Measurements from ENCODE around the gene UBE3C. TPM values are rescaled to one million over a fixed set of nuclear protein-coding genes. Genes with fewer than 3 reads are reported as not detected.

The UBE3C gene
- total and polyA plus RNA-seq, 2 experiments from 2014 or later = 30.8 to 92.7 TPM

- TF ChIP-seq EZH2phosphoT487 (IDR thresholded peaks at IDR 0.05; ENCODE audit: insufficient read depth, low read depth) = no peak
- no peak for TF ChIP-seq EZH2 (IDR thresholded peaks at IDR 0.05; ENCODE audit: insufficient read depth, poor library complexity, severe bottlenecking)
- no peak overlapping the region for H3K9ac ChIP-seq
- H3K27me3 ChIP-seq (replicated peaks; ENCODE audit: insufficient read depth) = no peaks in the 10 kb centered on the region
- no peak overlapping the region for H3K4me3 ChIP-seq
- H2AFZ ChIP-seq = no peak overlapping the region
- H3K36me3 ChIP-seq (ENCODE audit: low read depth) = no peaks in the 10 kb centered on the region
- no peaks in the 10 kb centered on the region for H4K20me1 ChIP-seq (ENCODE audit: insufficient read depth)
- H3K4me1 ChIP-seq (ENCODE audit: insufficient read depth) = peaks cover 11% of the 10 kb centered on the region
- WGBS, 2 experiments (ENCODE audit: low coverage in 1 of 2, low lambda C conversion rate in 2 of 2, missing lambda C conversion rate in 2 of 2) = 86% methylated on average over 22 to 24 of the region's 24 CpGs
- no peak for DNase-seq
- no peak overlapping the region for H3K27ac ChIP-seq
- H3K9me2 ChIP-seq (ENCODE audit: insufficient read depth) = no peaks in the 10 kb centered on the region
- H3K4me2 ChIP-seq (ENCODE audit: unreplicated experiment) = no peak overlapping the region
- in situ Hi-C loops (cut with MboI) = no loop called here
- no peaks in the 10 kb centered on the region for H3K79me2 ChIP-seq (ENCODE audit: insufficient read depth)
- no peaks in the 10 kb centered on the region for H3F3A ChIP-seq (ENCODE audit: insufficient read depth)
- no peaks in the 10 kb centered on the region for H3K9me3 ChIP-seq (ENCODE audit: low read depth)
Observed at GRCh38 chr7:157281221-157281998, 142.7 kb downstream of the UBE3C start.

GRCh38 chr7:157282141-157282801 lies 143.5 kb downstream of the UBE3C start:
- Histone ChIP-seq H3K9me2 (ENCODE audit: insufficient read depth) (no peaks in the 10 kb centered on the region), H3K79me2 (ENCODE audit: insufficient read depth) (no peaks in the 10 kb centered on the region), H3K27ac (no peak overlapping the region), H3K4me1 (ENCODE audit: insufficient read depth) (peaks cover 3% of the 10 kb centered on the region), H3K9ac (no peak overlapping the region), H3K36me3 (ENCODE audit: low read depth) (no peaks in the 10 kb centered on the region), H4K20me1 (ENCODE audit: insufficient read depth) (no peaks in the 10 kb centered on the region), H3K9me3 (ENCODE audit: low read depth) (no peaks in the 10 kb centered on the region), H3F3A (ENCODE audit: insufficient read depth) (no peaks in the 10 kb centered on the region), H3K4me3 (no peak overlapping the region), H3K27me3 (replicated peaks; ENCODE audit: insufficient read depth) (no peaks in the 10 kb centered on the region), H3K4me2 (ENCODE audit: unreplicated experiment) (no peak overlapping the region), H2AFZ (no peak overlapping the region)
- WGBS, 2 experiments (ENCODE audit: low coverage in 1 of 2, low lambda C conversion rate in 2 of 2, missing lambda C conversion rate in 2 of 2) = 81 to 84% methylated on average over 23 of the region's 25 CpGs
- in situ Hi-C loops (cut with MboI) = no loop called here
- DNase-seq = no peak
- no peak for TF ChIP-seq EZH2phosphoT487 (IDR thresholded peaks at IDR 0.05; ENCODE audit: insufficient read depth, low read depth)
- TF ChIP-seq EZH2 (IDR thresholded peaks at IDR 0.05; ENCODE audit: insufficient read depth, poor library complexity, severe bottlenecking) = no peak

DNA sequence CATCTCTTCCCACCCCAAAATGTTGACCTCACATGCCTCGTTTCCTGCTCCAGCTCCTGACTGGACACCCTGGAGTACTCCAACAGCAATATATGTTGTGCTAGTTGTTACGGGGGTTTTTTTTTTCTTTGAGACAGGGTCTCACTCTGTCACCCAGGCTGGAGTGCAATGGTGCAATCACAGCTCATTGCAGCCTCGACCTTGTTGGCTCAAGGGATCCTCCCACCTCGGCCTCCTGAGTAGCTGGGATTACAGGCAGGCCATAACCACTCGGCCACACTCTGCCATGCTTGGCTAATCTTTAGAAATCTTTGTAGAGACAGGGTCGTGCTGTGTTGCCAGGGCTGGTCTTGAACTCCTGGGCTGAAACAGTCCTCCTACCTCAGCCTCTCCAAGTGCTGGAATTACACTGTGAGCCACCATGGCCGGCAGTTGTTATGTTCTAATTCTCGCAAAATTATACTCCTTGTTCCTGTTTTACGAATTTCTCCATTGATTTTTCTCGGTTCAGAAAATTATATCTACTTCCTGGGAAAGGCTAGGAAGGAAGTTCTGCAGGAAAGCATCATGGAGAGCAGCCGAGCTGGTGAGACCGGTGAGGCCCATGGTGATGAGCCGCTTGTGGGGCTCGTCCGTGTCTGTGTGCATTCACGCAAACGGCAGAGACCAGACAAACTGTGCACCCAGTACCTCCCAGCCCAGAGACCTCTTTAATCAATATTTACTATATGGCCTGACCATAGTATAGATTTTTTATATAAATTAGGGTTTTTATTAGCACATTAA lies 145.7 kb downstream of the UBE3C start:
- H4K20me1 ChIP-seq (ENCODE audit: insufficient read depth) = no peaks in the 10 kb centered on the region
- no peak overlapping the region for H3K4me2 ChIP-seq (ENCODE audit: unreplicated experiment)
- H2AFZ ChIP-seq = no peak overlapping the region
- H3K27me3 ChIP-seq (replicated peaks; ENCODE audit: insufficient read depth) = no peaks in the 10 kb centered on the region
- H3K27ac ChIP-seq = no peak overlapping the region
- no peaks in the 10 kb centered on the region for H3K9me3 ChIP-seq (ENCODE audit: low read depth)
- H3K9ac ChIP-seq = no peak overlapping the region
- no peaks in the 10 kb centered on the region for H3F3A ChIP-seq (ENCODE audit: insufficient read depth)
- H3K9me2 ChIP-seq (ENCODE audit: insufficient read depth) = no peaks in the 10 kb centered on the region
- TF ChIP-seq EZH2phosphoT487 (IDR thresholded peaks at IDR 0.05; ENCODE audit: insufficient read depth, low read depth) = no peak
- TF ChIP-seq EZH2 (IDR thresholded peaks at IDR 0.05; ENCODE audit: insufficient read depth, poor library complexity, severe bottlenecking) = no peak
- H3K4me1 ChIP-seq (ENCODE audit: insufficient read depth) = no peaks in the 10 kb centered on the region
- no peak overlapping the region for H3K4me3 ChIP-seq
- no peaks in the 10 kb centered on the region for H3K79me2 ChIP-seq (ENCODE audit: insufficient read depth)
- 92 to 94% methylated on average over 17 of the region's 17 CpGs for WGBS, 2 experiments (ENCODE audit: low coverage in 1 of 2, low lambda C conversion rate in 2 of 2, missing lambda C conversion rate in 2 of 2)
- DNase-seq = no peak
- H3K36me3 ChIP-seq (ENCODE audit: low read depth) = no peaks in the 10 kb centered on the region
- in situ Hi-C loops (cut with MboI) = no loop called here

GRCh38 chr7:157291404-157292080 lies 152.8 kb downstream of the UBE3C start:
- Histone ChIP-seq H3K4me1 (ENCODE audit: insufficient read depth) (no peaks in the 10 kb centered on the region), H3K27ac (no peak overlapping the region), H3K9me3 (ENCODE audit: low read depth) (no peaks in the 10 kb centered on the region), H3K9me2 (ENCODE audit: insufficient read depth) (no peaks in the 10 kb centered on the region), H3K79me2 (ENCODE audit: insufficient read depth) (no peaks in the 10 kb centered on the region), H3K27me3 (replicated peaks; ENCODE audit: insufficient read depth) (no peaks in the 10 kb centered on the region), H3K36me3 (ENCODE audit: low read depth) (no peaks in the 10 kb centered on the region), H2AFZ (no peak overlapping the region), H3K4me3 (no peak overlapping the region), H3F3A (ENCODE audit: insufficient read depth) (no peaks in the 10 kb centered on the region), H3K4me2 (ENCODE audit: unreplicated experiment) (no peak overlapping the region), H3K9ac (no peak overlapping the region), H4K20me1 (ENCODE audit: insufficient read depth) (no peaks in the 10 kb centered on the region)
- DNase-seq = no peak
- TF ChIP-seq EZH2 (IDR thresholded peaks at IDR 0.05; ENCODE audit: insufficient read depth, poor library complexity, severe bottlenecking) = no peak
- TF ChIP-seq EZH2phosphoT487 (IDR thresholded peaks at IDR 0.05; ENCODE audit: insufficient read depth, low read depth) = no peak
- WGBS, 2 experiments (ENCODE audit: low coverage in 1 of 2, low lambda C conversion rate in 2 of 2, missing lambda C conversion rate in 2 of 2) = 76 to 80% methylated on average over 22 to 29 of the region's 29 CpGs
- in situ Hi-C loops (cut with MboI) = no loop called here
